NCI-H1436 treated with DMSO at 0.1 percent for 48 hours (cell line): Measurements from ENCODE around the gene GIGYF2.
"Not testable (repeated sequence)": the region's sequence is repeated elsewhere in the genome, so short reads cannot be mapped to it uniquely, and the experiment has no call there.

Experiments
- DNase-seq: peaks from one replicate; lab custom pipeline; 2025; lab: John Stamatoyannopoulos, UW

GIGYF2 gene

DNA sequence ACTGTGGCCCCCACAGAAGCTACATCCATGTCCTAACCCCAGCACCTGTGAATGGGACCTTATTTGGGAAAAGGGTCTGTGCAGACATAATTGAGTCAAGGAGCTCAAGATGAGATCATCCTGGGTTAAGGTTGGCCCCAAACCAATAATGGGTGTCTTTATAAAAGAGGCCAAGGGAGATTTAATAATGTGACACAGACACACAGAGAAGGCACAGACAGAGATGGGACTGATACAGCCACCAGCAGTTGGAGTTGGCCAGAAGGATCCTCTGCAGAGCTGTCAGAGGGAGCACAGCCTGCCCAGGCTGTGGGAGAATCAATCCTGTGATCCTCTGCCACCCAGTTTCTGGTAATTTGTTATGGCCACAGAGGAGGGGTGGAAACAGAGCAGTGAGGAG is 199.0 kb downstream of the GIGYF2 start:
- no peak for DNase-seq

DNA sequence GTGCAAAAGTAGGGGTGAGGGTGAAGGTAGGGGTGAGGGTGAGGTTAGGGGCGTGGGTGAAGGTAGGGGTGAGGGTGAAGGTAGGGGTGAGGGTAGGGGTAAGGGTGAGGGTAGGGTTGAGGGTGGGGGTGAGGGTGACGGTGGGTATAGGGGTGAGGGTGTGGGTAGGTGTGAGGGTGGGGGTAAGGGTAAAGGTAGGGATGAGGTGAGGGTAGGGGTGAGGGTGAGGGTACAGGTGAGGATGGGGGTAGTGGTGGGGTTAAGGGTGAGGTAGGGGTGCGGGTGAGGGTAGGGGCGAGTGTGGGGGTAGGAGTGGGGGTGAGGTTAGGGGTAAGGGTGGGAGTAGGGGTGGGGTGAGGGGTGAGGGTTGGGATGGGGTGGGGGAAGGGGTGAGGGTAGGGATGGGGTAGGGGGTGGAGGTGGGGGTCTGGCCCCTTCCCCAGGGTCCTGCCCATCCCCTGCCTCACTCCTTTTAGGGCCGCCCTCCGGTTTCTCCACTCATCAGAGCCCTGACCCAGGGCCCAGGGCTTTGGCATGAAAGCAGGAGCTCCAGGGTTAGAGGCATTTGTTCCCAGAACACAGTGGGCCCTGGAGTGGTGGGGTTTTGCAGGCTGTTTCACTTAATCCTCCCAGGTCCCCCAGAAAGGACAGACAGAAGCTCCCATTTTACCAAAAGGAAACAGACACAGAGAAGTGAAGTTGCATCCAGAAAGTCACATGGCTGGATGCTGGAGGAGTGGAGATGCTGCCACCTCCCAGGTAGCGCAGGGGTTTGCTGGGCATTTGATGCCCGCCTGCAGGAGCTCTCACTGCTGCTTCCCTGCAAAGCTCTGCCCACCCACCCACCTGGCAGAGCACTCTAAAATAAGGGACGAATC is 199.8 kb downstream of the GIGYF2 start:
- DNase-seq: no peak

DNA sequence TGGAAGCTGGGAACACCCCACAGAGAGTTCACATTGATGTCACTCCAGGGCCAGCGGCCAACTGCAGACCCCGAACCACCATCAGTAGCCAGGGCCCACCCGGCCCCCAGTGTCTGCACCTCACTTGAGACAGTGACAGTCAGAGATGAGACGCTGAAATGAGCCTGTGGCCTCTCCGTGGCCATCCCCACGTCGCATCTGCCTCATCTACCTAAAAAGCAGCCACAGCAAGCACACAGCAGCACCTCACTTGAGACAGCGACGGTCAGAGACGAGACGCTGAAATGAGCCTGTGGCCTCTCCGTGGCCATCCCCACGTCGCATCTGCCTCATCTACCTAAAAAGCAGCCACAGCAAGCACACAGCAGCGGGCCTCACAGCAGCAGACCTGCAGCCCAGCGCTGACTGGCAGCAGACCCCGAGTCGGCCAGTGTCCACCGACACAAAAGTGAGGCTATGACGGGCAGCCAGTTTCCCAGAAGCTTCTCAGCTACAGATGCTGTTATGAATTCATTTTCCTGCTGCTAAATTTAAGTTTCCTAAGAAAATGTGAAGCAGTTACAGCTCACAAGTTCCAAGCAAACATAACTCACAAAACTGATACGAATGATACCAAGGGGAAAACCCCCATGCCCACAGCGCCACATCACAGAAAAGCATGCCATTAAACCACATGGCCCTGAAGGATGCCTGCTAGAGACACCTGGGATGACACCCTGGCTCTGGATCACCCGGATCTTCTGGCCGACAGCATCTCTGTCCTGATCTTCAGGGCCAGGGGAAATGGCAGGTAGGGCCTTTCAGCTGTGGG is 200.7 kb downstream of the GIGYF2 start:
- no peak for DNase-seq

DNA sequence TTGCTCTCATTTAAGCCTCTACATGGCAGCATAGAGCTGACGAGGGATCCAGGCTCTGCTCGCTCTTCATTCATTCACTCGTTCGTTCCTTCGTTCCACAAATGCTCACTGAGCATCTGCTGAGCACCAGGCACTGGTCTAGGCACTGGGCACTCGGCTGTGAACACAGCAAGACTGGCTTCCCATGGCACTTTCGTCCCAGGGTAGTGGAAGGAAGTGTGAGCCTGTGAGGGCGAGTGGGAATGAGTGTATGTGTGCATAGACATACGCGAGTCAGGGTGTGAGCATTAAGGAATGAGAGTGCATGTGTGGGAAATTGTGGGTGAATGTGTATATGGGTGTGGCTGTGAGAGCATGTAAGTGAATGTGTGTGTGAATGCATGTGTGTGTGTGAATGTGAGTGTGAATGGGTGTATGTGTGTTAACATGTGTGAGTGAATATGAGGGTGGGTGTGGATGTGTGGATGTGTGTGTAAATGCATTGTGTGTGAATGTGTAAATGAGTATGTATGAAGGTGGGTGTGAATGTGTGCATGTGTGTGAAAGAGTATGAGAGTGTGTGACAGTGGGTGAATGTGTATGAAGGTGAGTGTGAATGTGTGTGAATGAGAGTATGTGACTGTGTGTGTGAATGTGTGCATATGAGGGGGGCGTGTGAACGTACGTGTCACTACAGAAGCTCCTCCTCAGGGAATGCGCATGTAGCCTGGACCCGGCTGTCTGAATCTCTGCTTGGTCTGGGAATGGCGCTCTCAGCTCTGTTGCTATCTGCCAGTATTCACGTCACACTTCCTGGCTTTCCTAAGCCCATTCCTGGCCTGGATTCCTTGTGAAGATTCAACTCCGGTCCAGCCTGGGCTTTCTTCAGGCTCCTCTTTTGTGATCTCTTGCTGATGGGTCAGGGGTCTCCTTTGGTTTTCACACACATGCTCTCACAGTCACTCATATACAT is 201.7 kb downstream of the GIGYF2 start:
- no peak for DNase-seq

DNA sequence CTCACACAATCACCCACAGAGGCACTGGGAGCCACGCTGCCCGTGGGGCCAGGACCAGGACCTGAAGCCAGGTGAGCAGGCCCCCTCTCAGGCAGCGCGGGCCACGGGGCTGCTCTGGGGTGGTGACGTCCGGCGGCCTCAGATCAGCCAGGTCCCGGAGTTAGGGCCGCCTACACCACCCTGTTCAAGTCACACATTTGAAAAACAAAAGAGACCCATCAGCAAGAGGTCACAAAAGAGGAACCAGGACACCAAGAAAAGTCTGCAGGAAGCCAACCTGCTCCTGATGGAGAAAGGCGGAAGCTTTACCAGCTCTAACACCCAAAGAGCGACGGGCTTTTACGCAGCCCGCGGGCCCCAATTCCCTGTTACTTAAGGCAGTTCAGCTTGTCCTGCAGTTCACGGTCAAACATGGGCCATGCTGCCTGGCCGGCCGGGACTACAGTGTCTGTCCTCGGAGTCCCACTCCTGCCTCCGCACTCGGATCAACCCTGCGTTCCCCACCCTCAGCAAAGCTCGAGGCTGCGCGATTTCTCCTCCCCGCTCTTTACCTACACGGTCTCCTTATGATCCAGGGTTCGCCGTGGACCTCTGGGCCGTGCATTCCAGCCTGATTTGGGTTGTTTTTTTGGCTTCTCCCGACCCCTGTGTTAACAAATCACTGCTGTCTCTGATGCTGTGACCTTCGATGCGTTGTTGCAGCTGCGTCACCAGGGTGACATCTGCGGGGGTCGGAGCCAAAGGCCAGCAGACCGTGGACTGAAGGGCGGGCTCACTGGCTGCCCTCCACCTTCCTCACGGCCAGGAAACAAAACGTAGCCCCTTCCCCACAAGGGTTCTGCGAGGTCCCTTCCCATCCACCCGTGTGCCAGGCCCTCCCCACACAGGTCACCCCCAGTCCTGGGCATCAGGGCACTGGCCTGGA is 203.9 kb downstream of the GIGYF2 start:
- DNase-seq: no peak

DNA sequence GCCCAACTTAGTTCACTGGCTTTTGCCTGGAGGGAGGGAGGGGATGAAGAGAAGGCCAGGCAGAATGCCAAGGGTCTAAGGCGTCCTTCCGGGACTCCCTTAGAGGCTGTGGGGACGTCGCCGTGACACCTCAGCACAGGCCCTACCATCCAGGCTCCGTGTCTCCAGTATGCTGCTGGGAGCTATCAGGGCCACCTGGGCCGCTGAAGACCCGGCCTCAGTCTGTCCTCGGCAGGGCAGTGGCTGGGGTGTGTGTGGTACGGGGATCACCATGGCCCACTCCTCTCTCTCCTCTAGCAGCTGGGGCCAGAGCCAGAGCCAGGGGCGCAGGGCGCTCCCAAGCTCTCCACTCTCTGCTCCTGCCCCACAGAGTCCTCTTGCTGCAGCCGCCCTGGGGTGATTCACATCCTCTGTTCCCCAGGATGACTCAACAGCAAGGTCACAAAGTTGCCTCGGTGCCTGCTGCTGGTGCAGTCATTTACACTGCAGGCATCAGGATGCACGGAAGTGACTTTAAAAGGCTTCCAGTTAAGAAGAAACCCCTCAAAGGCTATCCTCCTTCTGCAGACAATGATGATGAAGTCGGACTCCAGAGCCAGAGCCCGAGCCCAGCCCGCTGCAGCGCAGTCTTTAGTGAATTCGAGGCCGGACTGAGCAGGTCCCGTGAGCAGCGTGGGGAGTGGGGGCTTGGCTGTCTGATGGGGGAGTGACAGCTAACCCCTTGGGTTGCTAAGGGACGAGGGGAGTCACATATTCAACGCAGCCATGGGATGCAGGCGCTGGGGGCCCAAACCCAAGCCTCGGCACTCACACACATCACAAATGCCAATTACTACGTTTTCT is 204.8 kb downstream of the GIGYF2 start:
- DNase-seq: no peak

DNA sequence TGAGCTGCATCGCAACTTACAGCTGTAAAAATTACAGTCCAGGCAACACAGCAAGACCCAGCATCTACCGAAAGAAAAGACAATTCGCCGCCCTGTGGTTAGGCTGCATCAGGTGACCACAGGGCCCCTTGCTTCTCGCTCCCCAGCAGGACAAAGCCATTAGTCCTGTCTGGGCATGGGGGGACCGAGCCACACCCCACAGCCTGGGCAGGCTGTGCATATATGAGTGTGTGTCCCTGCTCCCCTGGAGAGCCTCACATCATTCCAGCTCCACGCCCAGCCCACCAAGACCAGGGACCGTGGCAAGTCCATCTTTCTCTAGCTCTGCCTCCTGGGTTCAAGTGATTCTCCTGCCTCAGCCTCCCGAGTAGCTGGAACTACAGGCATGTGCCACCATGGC is 206.9 kb downstream of the GIGYF2 start:
- no peak for DNase-seq

DNA sequence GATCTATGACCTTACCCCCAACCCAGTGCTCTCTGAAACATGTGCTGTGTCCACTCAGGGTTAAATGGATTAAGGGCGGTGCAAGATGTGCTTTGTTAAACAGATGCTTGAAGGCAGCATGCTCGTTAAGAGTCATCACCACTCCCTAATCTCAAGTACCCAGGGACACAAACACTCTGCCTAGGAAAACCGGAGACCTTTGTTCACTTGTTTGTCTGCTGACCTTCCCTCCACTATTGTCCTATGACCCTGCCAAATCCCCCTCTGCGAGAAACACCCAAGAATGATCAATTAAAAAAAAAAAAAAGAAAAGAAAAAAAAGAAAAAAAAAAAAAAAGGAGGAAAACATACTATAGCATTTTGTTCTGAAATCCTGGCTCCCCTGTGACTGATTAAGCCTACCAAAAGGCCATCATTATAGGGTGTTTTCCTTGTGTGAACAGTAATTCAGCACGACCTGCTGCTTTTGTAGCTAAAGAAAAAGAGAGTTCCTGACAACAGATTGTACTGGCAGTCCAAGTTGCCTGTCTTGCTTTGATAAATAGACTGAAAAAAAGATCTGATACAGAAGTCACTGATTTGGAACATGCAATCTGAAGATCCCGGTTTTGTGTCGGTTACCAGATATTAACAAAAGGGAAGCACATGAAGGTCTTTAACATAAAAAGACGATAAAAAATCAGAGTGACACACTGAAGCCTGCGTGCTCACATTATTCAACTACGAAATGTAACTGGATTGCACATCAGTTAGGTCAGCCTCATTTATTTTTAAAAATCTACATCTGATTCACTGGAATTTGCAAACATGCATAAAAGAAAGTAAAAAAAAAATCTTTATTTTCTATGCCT is 210.0 kb downstream of the GIGYF2 start:
- DNase-seq: not testable (repeated sequence)

DNA sequence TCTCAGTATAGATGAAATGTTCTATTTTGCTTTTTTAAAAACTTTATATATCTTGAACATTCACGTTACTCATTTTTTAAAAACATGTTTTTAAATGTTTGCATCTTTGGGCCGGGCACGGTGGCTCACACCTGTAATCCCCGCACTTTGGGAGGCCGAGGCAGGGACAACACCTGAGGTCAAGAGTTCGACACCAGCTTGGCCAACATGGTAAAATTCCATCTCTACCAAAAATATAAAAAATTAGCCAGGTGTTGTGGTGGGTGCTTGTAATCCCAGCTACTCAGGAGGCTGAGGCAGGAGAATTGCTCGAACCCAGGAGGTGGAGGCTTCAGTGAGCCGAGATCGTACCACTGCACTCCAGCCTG is 210.6 kb downstream of the GIGYF2 start:
- not testable (repeated sequence) for DNase-seq

DNA sequence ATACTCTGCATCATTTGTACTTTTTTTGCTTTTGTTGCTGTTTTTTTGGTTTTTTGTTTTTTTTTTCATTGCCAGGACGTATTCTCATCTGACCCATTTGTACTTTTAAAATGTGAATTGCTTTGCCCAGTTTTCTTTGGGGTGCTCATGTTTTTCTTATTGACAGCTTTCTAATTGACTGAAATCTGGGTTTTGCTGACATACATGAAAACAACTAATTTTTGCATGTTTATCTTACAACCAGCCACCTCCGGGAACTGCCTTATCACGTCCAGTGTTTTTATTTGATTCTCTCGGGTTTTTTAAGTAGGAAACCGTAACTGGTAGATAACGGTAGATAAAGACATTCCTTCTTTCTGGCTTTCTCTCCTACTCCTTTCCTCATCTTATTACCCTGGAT is 211.6 kb downstream of the GIGYF2 start:
- no peak for DNase-seq
